ENCODE data around the gene SMYD2.

GRCh38 chr1:214349008-214349407 is 68.0 kb downstream of the SMYD2 start:
- no peak for TF ChIP-seq POLR2A (IDR thresholded peaks at IDR 0.05)
- TF ChIP-seq CTCF (IDR thresholded peaks at IDR 0.05), result no peak
